Left ventricle myocardium inferior (tissue), 1 donor: ENCODE data around the gene NDUFA8. TPM values are rescaled to one million over a fixed set of nuclear protein-coding genes. Genes with fewer than 3 reads are reported as not detected.

ENCODE experiments used
- DNase-seq: peaks from one replicate; pipeline ENCODE4 v3.0.0-alpha.2; 2020
- H3K27ac ChIP-seq: fragments of 200-600 bp; replicated peaks from 2 replicates; pipeline ENCODE4 v1.8.0; 2021
- H3K27me3 ChIP-seq: fragments of 200-600 bp; 2 replicates; pipeline ENCODE4 v1.8.0; 2021; ENCODE audit warnings: low read depth
- H3K36me3 ChIP-seq: fragments of 200-600 bp; 2 replicates; pipeline ENCODE4 v1.8.0; 2021
- H3K4me1 ChIP-seq: fragments of 200-600 bp; 2 replicates; pipeline ENCODE4 v1.8.0; 2021
- H3K4me3 ChIP-seq: fragments of 200-600 bp; 2 replicates; pipeline ENCODE4 v1.8.0; 2021; ENCODE audit warnings: mild to moderate bottlenecking, moderate library complexity
- H3K9me3 ChIP-seq: fragments of 200-600 bp; replicated peaks from 2 replicates; pipeline ENCODE4 v1.8.0; 2021
- intact Hi-C: fragments of 100-400 bp; cut with micrococcal nuclease; formaldehyde crosslinking; loops from one replicate; pipeline ENCODE4 v1.11.0; 2022
- total RNA-seq: library from RNA; stranded (reverse); fragmentation: NEBNext Ultra II Directional; extraction: Animal tissue kit (Norgen Biotek cat#: 25700); gene quantifications from one replicate; pipeline ENCODE4 v1.2.1, GENCODE V29; 2021
- TF ChIP-seq, protein P1 (sequence below): fragments of 200-600 bp; IDR thresholded peaks from 2 replicates; pipeline ENCODE4 v1.8.0; 2021; ENCODE audit warnings: antibody characterized with exemption, mild to moderate bottlenecking, borderline replicate concordance
- donor health status: DM: no; HTN: yes; CAD: no; lungs with severe emphysema.

NDUFA8 gene
- total RNA-seq, 1 donor from 2014 or later, result 311 TPM

DNA sequence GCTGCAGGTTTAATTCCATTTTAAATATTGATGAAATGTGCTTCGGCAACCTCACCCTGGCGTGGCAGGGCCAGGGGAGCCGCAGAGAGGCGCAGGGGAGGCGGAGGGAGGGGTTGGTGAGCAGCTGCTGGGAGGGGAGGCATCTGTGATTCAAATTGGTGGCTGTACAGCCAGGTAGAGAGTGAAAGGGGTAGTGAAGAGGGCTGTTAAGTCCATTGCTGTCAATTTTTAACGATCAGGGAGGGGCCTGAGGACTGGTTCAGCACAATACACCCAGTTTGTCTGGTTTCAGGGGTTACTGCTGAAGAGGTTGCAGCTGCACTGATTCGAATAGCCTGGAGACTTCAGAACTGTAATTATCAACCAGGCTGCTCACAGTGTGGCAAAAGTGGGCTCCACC lies 37.8 kb upstream of the NDUFA8 start:
- peaks cover 25% of the 10 kb centered on the region for H3K27me3 ChIP-seq
- no peaks in the 10 kb centered on the region for H3K36me3 ChIP-seq
- DNase-seq, result no peak
- H3K9me3 ChIP-seq, result no peaks in the 10 kb centered on the region
- H3K27ac ChIP-seq, result no peak overlapping the region
- intact Hi-C loops, result no loop called here
- H3K4me3 ChIP-seq, result no peak overlapping the region
- TF ChIP-seq, protein P1, sequence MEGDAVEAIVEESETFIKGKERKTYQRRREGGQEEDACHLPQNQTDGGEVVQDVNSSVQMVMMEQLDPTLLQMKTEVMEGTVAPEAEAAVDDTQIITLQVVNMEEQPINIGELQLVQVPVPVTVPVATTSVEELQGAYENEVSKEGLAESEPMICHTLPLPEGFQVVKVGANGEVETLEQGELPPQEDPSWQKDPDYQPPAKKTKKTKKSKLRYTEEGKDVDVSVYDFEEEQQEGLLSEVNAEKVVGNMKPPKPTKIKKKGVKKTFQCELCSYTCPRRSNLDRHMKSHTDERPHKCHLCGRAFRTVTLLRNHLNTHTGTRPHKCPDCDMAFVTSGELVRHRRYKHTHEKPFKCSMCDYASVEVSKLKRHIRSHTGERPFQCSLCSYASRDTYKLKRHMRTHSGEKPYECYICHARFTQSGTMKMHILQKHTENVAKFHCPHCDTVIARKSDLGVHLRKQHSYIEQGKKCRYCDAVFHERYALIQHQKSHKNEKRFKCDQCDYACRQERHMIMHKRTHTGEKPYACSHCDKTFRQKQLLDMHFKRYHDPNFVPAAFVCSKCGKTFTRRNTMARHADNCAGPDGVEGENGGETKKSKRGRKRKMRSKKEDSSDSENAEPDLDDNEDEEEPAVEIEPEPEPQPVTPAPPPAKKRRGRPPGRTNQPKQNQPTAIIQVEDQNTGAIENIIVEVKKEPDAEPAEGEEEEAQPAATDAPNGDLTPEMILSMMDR, result no peak
- H3K4me1 ChIP-seq, result peaks cover 12% of the 10 kb centered on the region

DNA sequence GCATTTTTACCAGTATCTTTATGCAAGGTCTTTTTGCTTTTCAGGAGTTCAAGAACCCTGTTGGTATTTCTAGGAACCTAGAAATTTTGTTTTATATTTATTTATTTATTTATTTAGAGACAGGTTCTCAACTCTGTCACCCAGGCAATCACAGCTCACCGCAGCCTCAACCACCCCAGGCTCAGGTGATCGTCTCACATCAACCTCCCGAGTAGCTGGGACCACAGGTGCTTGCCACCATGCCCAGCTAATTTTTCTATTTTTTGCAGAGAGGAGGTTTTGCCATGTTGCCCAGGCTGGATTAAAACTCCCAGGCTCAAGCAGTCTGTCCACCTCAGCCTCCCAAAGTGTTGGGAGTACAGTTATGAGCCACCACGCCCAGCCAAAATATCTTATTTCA lies 36.3 kb upstream of the NDUFA8 start:
- Histone ChIP-seq H3K4me1 (no peaks in the 10 kb centered on the region), H3K9me3 (no peaks in the 10 kb centered on the region), H3K27ac (no peak overlapping the region), H3K36me3 (no peaks in the 10 kb centered on the region), H3K4me3 (no peak overlapping the region), H3K27me3 (peaks cover 25% of the 10 kb centered on the region)
- no peak for DNase-seq
- TF ChIP-seq, protein P1, result no peak
- intact Hi-C loops, result no loop called here

GRCh38 chr9:122193651-122194050 lies 34.1 kb upstream of the NDUFA8 start:
- intact Hi-C loops, result no loop called here
- H3K36me3 ChIP-seq, result no peaks in the 10 kb centered on the region
- H3K9me3 ChIP-seq, result no peaks in the 10 kb centered on the region
- peaks cover 25% of the 10 kb centered on the region for H3K27me3 ChIP-seq
- H3K4me1 ChIP-seq, result no peaks in the 10 kb centered on the region
- no peak overlapping the region for H3K4me3 ChIP-seq
- TF ChIP-seq, protein P1, result no peak
- no peak for DNase-seq
- no peak overlapping the region for H3K27ac ChIP-seq

- Histone ChIP-seq H3K27me3 (peaks cover 25% of the 10 kb centered on the region), H3K36me3 (no peaks in the 10 kb centered on the region), H3K9me3 (no peaks in the 10 kb centered on the region), H3K4me1 (no peaks in the 10 kb centered on the region), H3K27ac (no peak overlapping the region), H3K4me3 (no peak overlapping the region)
- intact Hi-C loops, result no loop called here
- TF ChIP-seq, protein P1, result no peak
- DNase-seq, result no peak
Measured at GRCh38 chr9:122192914-122193525, 33.4 kb upstream of the NDUFA8 start.

DNA sequence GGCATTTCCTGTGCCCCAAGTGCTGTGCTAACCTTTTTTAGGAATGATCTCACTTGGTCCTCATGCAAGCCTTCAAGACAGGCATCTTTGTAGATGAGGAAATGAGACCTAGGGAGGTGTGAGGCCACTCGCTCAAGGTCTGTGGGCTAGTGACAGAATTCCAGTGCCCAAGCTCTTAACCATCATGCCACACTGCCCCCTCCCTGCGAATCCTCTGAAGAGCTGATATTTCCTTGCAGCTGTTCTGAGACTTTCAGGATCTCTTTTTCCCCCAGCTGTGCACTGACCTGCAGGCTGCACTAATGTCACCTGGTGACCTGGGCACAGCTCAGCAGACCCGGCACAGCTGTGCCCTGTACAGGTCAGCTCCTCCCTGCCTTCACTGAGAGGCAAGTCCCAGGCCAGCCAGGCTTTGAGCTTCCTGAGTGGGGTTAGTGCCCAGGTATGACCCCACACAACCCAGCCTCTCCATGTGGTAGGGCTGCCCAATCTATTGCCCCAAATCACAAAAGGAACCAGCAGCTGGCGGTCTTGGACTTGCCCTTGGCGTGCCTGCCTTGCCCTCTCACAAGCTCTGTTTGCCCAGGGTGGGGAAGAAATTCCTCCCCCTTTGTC lies 32.8 kb upstream of the NDUFA8 start:
- H3K27me3 ChIP-seq, result peaks cover 19% of the 10 kb centered on the region
- no peak overlapping the region for H3K4me3 ChIP-seq
- no peak overlapping the region for H3K27ac ChIP-seq
- H3K4me1 ChIP-seq, result no peaks in the 10 kb centered on the region
- TF ChIP-seq, protein P1, result no peak
- H3K9me3 ChIP-seq, result no peaks in the 10 kb centered on the region
- H3K36me3 ChIP-seq, result no peaks in the 10 kb centered on the region
- DNase-seq, result no peak
- intact Hi-C loops, result no loop called here
